Measurements from ENCODE around the gene PRUNE1.
A peak's percentile ranks its signal among the peaks of the same experiment; 100 is the strongest.

PRUNE1 gene

GRCh38 chr1:150979092-150980056 is 28.9 kb upstream of the PRUNE1 start:
- peak; percentile 90 for DNase-seq

DNA sequence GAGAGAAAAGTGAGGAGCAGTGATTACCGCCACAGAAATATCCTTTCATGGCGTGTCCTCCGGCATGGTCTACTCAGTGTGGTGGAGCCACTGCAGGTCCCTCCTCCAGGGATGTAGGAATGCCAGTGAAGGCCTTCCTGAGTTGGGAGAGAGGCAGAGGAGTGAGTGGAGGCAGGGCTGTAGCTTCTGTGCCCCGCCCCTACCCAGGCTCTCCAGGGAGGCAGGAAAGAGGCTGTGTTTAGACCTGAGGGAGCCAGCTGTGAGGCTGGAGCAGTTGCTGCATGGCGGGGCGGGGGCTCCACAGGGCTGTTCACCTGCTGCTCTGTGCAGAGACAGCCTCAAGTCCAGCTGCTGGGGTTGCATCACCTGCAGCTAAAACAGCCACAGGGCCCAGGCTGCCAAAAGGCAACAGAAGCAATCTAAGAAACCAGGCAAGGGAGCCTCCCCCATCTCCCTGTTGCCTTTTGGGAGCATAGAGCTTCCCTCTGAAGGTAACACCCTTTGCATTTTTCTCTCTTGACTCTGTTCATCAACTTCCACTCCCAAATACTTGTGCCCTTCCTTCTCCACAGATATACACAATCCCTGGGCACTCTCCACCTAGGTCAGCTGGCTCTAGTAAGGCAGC is 27.0 kb upstream of the PRUNE1 start:
- peak; percentile 96 for DNase-seq

DNA sequence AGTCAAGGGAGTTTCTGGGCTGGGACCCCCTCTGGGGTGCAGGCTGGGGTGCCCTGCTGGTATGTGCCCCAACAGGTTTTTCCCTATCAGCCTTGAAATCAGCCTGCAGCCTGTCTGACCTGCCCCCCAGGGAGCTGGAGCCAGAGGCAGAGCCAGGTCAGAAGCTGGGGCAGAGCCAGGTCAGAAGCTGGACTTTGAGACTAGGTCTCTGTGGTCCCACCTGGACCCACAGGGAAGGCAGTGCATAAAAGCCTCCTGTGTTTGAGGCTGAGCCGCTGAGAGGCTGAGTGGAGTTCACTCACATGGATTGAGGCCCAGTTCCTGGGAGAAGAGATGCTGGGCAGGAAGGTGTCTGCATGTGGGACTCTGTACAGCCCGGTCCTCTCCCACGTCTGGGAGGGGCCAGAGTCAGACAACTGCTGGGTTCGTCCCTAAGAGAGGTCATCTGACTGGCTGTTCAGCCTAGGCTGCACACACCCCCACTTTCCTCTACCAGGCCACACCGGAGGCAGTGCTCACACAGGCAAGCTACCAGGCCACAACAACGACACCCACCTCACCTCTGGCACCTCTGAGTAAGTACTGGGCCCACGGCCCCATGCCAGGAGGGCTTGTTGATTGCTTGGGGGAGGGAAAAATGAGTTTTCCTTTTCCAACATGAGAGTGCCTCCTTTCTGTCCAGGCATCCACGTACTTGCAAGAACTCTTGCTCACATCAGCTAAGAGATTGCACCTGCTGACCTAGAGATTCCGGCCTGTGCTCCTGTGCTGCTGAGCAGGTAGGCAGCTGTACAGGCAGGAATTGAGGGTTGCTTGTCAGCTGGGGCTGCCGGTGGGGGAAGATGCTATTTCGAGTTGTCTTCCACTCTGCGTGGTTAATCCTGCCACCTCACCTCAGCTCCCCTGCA is 26.2 kb upstream of the PRUNE1 start, which contains the start of gene ANXA9:
TSS of gene ANXA9 (plus strand) at position 488 of the 908 bp plus-strand sequence. CDS start 814 bp downstream, outside the sequence.
- DNase-seq = peak; percentile 76

- peak; percentile 71 for DNase-seq
Measured at GRCh38 chr1:150985179-150985825, 22.9 kb upstream of the PRUNE1 start.

GRCh38 chr1:150987924-150988323 is 20.3 kb upstream of the PRUNE1 start:
- no peak for DNase-seq

GRCh38 chr1:150992626-150993025 is 15.6 kb upstream of the PRUNE1 start:
- no peak for DNase-seq

GRCh38 chr1:150994248-150994647 is 14.0 kb upstream of the PRUNE1 start:
- no peak for DNase-seq

DNA sequence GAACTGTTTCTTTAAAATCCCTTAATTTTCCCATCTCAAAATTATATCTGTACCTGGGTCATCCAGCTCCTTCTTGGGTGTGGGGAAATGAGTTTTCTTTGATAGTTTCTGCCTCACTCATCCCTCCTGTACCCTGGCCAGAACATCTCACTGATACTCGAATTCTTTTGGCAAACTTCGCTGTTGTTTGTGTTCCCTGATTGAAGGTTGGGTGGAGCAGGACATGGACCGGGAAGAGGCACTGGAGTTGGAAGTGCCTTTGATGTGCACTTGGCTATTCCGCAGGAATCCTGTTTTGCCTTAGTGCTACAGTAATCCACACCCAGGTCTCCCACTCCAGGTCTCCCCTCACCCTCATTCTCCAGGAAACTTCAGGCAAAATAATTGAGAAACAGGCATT is 12.8 kb upstream of the PRUNE1 start:
- DNase-seq = no peak

DNA sequence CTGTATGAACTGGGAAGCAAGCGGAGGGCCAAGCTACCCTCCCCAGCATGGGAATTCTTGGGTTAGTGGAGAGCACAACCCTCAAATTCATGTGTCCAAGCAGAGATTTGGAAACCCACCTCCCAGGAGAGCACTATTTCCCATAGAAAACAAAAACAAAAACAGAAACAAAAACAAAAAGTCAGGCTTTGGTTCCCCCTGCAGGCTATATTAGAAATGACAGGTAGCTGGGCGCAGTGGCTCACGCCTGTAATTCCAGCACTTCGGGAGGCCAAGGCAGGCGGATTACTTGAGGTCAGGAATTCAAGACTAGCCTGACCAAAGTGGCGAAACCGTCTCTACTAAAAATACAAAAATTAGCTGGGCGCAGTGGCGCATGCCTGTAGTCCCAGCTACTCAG is 12.4 kb upstream of the PRUNE1 start:
- DNase-seq = peak; percentile 70

- DNase-seq = no peak
Measured at GRCh38 chr1:150997126-150997872, 10.9 kb upstream of the PRUNE1 start.

DNA sequence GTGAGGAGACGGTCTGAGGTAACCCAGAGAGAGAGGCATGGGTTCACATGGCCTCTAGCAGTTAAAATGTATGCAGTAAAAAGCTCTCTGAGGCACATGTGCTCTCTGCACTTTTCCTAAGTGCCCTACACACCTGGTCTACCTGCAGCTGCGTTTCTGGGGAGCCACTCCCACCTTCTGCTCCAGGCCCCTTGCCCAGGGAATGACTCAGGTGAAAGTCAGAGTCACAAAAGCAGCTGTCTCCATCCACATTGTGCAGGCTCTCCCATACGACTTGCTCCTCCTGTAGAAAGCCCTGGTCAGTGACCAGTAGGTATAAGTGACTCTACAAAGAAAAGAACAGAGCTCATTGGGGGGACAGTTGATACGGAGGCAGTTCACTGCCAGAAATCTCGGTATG is 10.3 kb upstream of the PRUNE1 start:
- no peak for DNase-seq

DNA sequence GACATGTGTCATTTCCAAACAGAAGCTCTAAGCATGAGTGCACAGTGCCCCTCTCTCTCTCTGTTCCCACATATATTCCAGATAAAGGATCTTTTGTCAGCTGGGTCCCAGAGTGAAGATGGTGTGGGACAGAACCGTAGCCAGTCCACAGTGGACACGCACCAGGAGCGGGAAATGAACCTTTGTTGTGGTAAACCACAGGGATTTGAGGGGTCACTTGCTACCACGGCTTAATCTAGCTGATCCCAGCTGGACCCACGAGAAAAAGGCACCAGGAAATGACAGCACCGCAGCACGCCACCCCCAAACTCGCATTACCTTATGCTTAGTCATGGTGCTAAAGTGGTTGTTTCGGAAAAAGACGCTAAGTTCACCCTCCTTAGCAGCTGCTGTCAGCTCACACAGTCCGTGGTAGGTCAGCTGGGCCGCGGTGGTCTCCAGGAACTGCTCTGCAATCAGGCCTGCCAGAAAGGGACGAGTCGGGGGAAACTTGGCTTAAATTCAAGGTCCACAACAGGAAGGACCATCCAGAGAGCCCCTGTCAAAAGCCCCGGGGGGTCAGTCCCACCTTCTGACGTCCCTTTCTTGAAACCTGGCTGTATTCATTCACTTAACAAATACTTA is 9.1 kb upstream of the PRUNE1 start:
- DNase-seq = peak; percentile 61

GRCh38 chr1:150999926-151000325 is 8.3 kb upstream of the PRUNE1 start:
- no peak for DNase-seq

DNA sequence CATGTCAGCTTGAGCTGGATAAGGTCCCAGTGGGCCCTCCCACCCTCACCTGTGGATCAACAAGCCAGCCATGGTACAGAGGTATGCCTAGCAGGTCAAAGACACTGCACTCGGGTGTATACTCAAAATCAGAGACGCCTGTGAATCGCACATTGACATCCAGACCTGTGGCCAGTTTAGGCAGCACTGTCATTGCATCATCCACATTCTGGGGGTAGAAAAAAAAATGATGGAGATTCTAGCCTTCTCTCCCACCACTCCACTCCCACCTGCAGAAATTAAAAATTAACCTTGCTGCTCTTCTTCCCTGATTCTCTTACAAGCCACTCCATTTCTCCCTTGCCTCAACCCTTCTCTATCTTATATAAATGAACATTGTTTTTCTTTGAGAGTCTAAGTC is 7.8 kb upstream of the PRUNE1 start:
- no peak for DNase-seq

- no peak for DNase-seq
Measured at GRCh38 chr1:151001602-151002001, 6.6 kb upstream of the PRUNE1 start.

GRCh38 chr1:151002051-151002450 is 6.2 kb upstream of the PRUNE1 start:
- DNase-seq = no peak

DNA sequence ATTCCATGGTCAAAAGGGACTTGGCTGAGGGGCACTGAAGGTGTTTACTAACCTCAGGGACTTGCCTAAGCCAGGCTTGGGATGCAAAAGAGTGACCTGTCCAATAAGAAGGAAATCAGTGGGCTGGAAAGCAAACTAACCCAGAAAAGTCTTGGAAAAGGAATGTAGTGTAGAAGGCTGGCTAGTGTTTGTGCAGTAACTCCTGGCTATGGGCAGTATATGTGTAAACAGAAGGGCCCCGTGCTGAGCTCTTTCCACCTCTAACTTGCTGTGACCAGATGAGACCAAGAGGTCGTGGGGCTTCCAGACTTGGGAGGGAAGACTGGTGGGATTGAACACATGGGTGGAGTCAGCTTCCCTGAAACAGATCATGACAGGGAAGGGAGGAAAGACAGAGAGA is 5.6 kb upstream of the PRUNE1 start:
- DNase-seq = no peak

DNA sequence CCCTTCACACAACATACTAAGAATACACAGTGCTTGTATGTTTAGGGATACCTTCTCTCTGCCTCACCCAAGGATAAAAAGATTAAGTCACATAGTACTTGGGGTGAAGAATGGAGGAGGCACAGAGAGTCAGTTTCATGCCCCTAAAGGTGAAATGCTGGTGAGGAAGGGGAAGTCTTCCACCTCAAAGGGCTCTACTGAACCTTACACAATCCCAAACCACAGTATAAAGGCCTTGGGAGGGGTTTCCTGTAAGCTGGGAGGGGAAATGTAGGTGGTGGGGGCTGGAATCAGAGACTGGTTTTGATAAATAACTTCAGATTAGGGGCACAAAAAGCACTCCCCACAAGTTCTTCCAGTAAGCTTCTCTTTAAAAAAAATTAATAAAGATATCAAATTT is 5.1 kb upstream of the PRUNE1 start:
- DNase-seq = no peak

DNA sequence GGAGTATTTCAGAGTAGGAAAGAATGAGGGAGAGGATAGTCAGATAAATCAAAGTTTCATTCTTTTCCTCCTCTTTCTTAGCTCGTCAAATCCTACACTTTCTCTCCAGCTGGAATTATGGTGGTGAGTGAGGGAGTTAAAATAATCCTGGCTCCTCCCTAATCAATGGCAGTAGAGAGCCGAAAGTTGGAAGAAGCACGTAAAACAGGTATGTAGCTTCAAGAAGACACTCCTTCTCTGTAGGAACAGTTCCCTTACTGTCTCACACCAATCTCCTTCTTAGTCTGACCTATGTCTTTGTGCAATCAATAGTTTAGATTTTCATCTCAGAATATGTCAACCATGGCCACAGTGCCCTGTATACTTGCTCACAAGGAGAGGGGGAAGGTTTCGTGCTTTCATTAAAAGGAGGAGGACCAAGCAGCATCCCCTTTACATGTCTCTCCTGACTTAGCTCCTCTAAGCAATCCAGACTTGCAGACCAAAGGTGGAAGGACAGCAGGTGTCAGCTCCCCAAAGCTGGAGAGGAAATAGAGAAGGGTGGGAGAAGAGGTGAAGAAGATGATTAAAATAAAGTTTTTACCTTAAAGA is 2.4 kb upstream of the PRUNE1 start:
- no peak for DNase-seq

- peak; percentile 94 for DNase-seq
Measured at GRCh38 chr1:151006327-151007052, 1.8 kb upstream of the PRUNE1 start, which contains the start of gene MINDY1. Gene MINDY1 (minus strand): TSS chr1:151006902. CDS start chr1:151002617, 4,285 bp downstream.
